ENCODE measurements around the gene GPATCH11.

GRCh38 chr2:37096568-37096967 lies 12.2 kb downstream of the GPATCH11 start:
- TF ChIP-seq GATA2 (IDR thresholded peaks at IDR 0.05; ENCODE audit: low read depth, low read length) (no peak), GATA3 (IDR thresholded peaks at IDR 0.05; ENCODE audit: low read depth, low read length) (no peak)

Data from SH-SY5Y (cell line).